HUES6 (cell line): ENCODE measurements around the gene DDX5.

Experiments
- H3K27ac ChIP-seq: 2 replicates; pipeline ENCODE4 v1.7.0; 2013; ENCODE audit warnings: low read depth, mild to moderate bottlenecking, low read length, inconsistent platforms
- H3K27me3 ChIP-seq: 2 replicates; pipeline ENCODE4 v1.6.1; 2013; ENCODE audit warnings: low read length; ENCODE audit not compliant: control insufficient read depth, insufficient read depth
- H3K36me3 ChIP-seq: 2 replicates; pipeline ENCODE4 v1.6.1; 2013; ENCODE audit warnings: low read length; ENCODE audit not compliant: control insufficient read depth, insufficient read depth
- H3K4me1 ChIP-seq: 2 replicates; pipeline ENCODE4 v1.6.1; 2013; ENCODE audit warnings: low read length; ENCODE audit not compliant: control insufficient read depth, insufficient read depth
- H3K4me3 ChIP-seq: 2 replicates; pipeline ENCODE4 v1.5.1; 2013; ENCODE audit warnings: low read depth, low read length
- H3K9ac ChIP-seq: one replicate; pipeline ENCODE4 v1.6.1; 2013; ENCODE audit warnings: mild to moderate bottlenecking, low read length
- H3K9me3 ChIP-seq: 2 replicates; pipeline ENCODE4 v1.6.1; 2013; ENCODE audit warnings: low read depth, low read length; ENCODE audit not compliant: control insufficient read depth, insufficient read depth

Gene DDX5

GRCh38 chr17:64506201-64506575 lies at the start of gene DDX5:
TSS of gene DDX5 (minus strand) at chr17:64506289. CDS start at chr17:64506119, 170 bp downstream.
- Histone ChIP-seq H3K4me3 (peak within 1 kb of the TSS; percentile 91), H3K27me3 (no peaks in the 10 kb centered on the region), H3K9ac (peak within 1 kb of the TSS; percentile 100), H3K27ac (peak within 1 kb of the TSS; percentile 99), H3K4me1 (peaks cover 9% of the 10 kb centered on the region; the same call in 1 of the 2 replicates), H3K36me3 (peaks cover 65% of the 10 kb centered on the region), H3K9me3 (no peaks in the 10 kb centered on the region)

- H3K27me3 ChIP-seq = no peaks in the 10 kb centered on the region
- no peak overlapping the region for H3K4me3 ChIP-seq
- H3K9me3 ChIP-seq = no peaks in the 10 kb centered on the region
- H3K27ac ChIP-seq = no peak overlapping the region
- H3K9ac ChIP-seq = no peak overlapping the region
- peaks cover 4% of the 10 kb centered on the region; the same call in 1 of the 2 replicates for H3K4me1 ChIP-seq
- H3K36me3 ChIP-seq = peaks cover 21% of the 10 kb centered on the region
Measured at GRCh38 chr17:64555281-64555680, 49.2 kb upstream of the DDX5 start.

GRCh38 chr17:64554028-64554637 lies 48.0 kb upstream of the DDX5 start:
- Histone ChIP-seq H3K27ac (no peak overlapping the region), H3K36me3 (peaks cover 25% of the 10 kb centered on the region), H3K9me3 (no peaks in the 10 kb centered on the region)

GRCh38 chr17:64551461-64551860 lies 45.4 kb upstream of the DDX5 start:
- Histone ChIP-seq H3K9me3 (no peaks in the 10 kb centered on the region), H3K9ac (no peak overlapping the region), H3K4me3 (no peak overlapping the region), H3K27ac (no peak overlapping the region), H3K27me3 (no peaks in the 10 kb centered on the region), H3K36me3 (peaks cover 24% of the 10 kb centered on the region), H3K4me1 (peaks cover 17% of the 10 kb centered on the region)

More at GRCh38 chr17:64554028-64554637, 48.0 kb upstream of the DDX5 start:
- H3K4me1 ChIP-seq = peaks cover 4% of the 10 kb centered on the region; the same call in 1 of the 2 replicates
- no peak overlapping the region for H3K4me3 ChIP-seq
- no peaks in the 10 kb centered on the region for H3K27me3 ChIP-seq
- no peak overlapping the region for H3K9ac ChIP-seq

- Histone ChIP-seq H3K27me3 (no peaks in the 10 kb centered on the region), H3K9ac (no peak overlapping the region), H3K27ac (no peak overlapping the region), H3K36me3 (peaks cover 33% of the 10 kb centered on the region), H3K4me1 (peaks cover 13% of the 10 kb centered on the region), H3K9me3 (no peaks in the 10 kb centered on the region), H3K4me3 (no peak overlapping the region)
Measured at GRCh38 chr17:64547319-64547718, 41.2 kb upstream of the DDX5 start.

- Histone ChIP-seq H3K4me1 (peaks cover 13% of the 10 kb centered on the region), H3K36me3 (peaks cover 38% of the 10 kb centered on the region), H3K9me3 (no peaks in the 10 kb centered on the region), H3K27ac (no peak overlapping the region), H3K4me3 (no peak overlapping the region), H3K27me3 (no peaks in the 10 kb centered on the region), H3K9ac (no peak overlapping the region)
Measured at GRCh38 chr17:64546716-64547115, 40.6 kb upstream of the DDX5 start.

- H3K27ac ChIP-seq = no peak overlapping the region
- no peaks in the 10 kb centered on the region for H3K9me3 ChIP-seq
- peaks cover 13% of the 10 kb centered on the region for H3K4me1 ChIP-seq
- H3K36me3 ChIP-seq = peaks cover 36% of the 10 kb centered on the region
- no peak overlapping the region for H3K9ac ChIP-seq
- H3K27me3 ChIP-seq = no peaks in the 10 kb centered on the region
- no peak overlapping the region for H3K4me3 ChIP-seq
Measured at GRCh38 chr17:64544742-64545141, 38.7 kb upstream of the DDX5 start.

- no peaks in the 10 kb centered on the region for H3K9me3 ChIP-seq
- no peaks in the 10 kb centered on the region for H3K4me1 ChIP-seq
- no peaks in the 10 kb centered on the region for H3K27me3 ChIP-seq
- H3K9ac ChIP-seq = no peak overlapping the region
- no peak overlapping the region for H3K4me3 ChIP-seq
- H3K27ac ChIP-seq = no peak overlapping the region
- H3K36me3 ChIP-seq = peaks cover 68% of the 10 kb centered on the region
Measured at GRCh38 chr17:64540118-64540776, 34.2 kb upstream of the DDX5 start.

GRCh38 chr17:64538508-64539130 lies 32.5 kb upstream of the DDX5 start:
- H3K4me1 ChIP-seq = no peaks in the 10 kb centered on the region
- H3K27ac ChIP-seq = no peak overlapping the region
- no peaks in the 10 kb centered on the region for H3K27me3 ChIP-seq
- peaks cover 71% of the 10 kb centered on the region for H3K36me3 ChIP-seq
- no peak overlapping the region for H3K4me3 ChIP-seq
- no peak overlapping the region for H3K9ac ChIP-seq
- no peaks in the 10 kb centered on the region for H3K9me3 ChIP-seq

GRCh38 chr17:64537488-64537887 lies 31.4 kb upstream of the DDX5 start:
- H3K36me3 ChIP-seq = peaks cover 80% of the 10 kb centered on the region
- no peaks in the 10 kb centered on the region for H3K9me3 ChIP-seq
- H3K27me3 ChIP-seq = no peaks in the 10 kb centered on the region
- H3K4me1 ChIP-seq = no peaks in the 10 kb centered on the region
- no peak overlapping the region for H3K4me3 ChIP-seq
- H3K27ac ChIP-seq = no peak overlapping the region
- H3K9ac ChIP-seq = no peak overlapping the region

GRCh38 chr17:64536913-64537312 lies 30.8 kb upstream of the DDX5 start:
- H3K9me3 ChIP-seq = no peaks in the 10 kb centered on the region
- H3K4me3 ChIP-seq = no peak overlapping the region
- peaks cover 83% of the 10 kb centered on the region for H3K36me3 ChIP-seq
- no peaks in the 10 kb centered on the region for H3K4me1 ChIP-seq
- H3K27ac ChIP-seq = no peak overlapping the region
- H3K27me3 ChIP-seq = no peaks in the 10 kb centered on the region
- H3K9ac ChIP-seq = no peak overlapping the region
